WTC11 (cell line): ENCODE measurements around the gene GLB1L2. TPM values are rescaled to one million over a fixed set of nuclear protein-coding genes. Genes with fewer than 3 reads are reported as not detected.

Experiments used
- ATAC-seq: fragments of 200-7000 bp; cut with Tn5 transposase; 2 replicates; pipeline ENCODE4 v1.10.0; 2021; ENCODE audit warnings: mild to moderate bottlenecking, moderate library complexity
- CTCF ChIA-PET: fragments of 300-600 bp; sonication (Branson Sonifier 250); formaldehyde crosslinking; loops from one replicate; lab custom pipeline; 2021; ENCODE audit warnings: antibody characterized with exemption; lab: Charles Lee
- POLR2A ChIA-PET: fragments of 350-600 bp; sonication (Branson Sonifier 250); formaldehyde crosslinking; loops from one replicate; lab custom pipeline; 2021; ENCODE audit warnings: antibody characterized with exemption; lab: Charles Lee
- DNase-seq: peaks from one replicate; pipeline ENCODE4 v3.0.0; 2021; ENCODE audit warnings: low spot score
- H3K27ac Mint-ChIP-seq: 2 replicates; pipeline ENCODE4 v1.8.0; 2021; ENCODE audit warnings: mixed read lengths
- H3K27me3 Mint-ChIP-seq: 2 replicates; pipeline ENCODE4 v1.8.0; 2021; ENCODE audit warnings: low read depth, mild to moderate bottlenecking, moderate library complexity, mixed read lengths
- H3K36me3 Mint-ChIP-seq: 2 replicates; pipeline ENCODE4 v1.8.0; 2021; ENCODE audit warnings: mixed read lengths
- H3K4me1 Mint-ChIP-seq: 2 replicates; pipeline ENCODE4 v1.8.0; 2022; ENCODE audit warnings: mixed read lengths
- H3K4me3 Mint-ChIP-seq: 2 replicates; pipeline ENCODE4 v1.8.0; 2021; ENCODE audit warnings: mild to moderate bottlenecking, moderate library complexity, mixed read lengths
- H3K9me3 Mint-ChIP-seq: 2 replicates; pipeline ENCODE4 v1.8.0; 2021; ENCODE audit warnings: mixed read lengths
- ATF1 ChIP-seq: sonication (generic); formaldehyde crosslinking; IDR thresholded peaks from 2 replicates; pipeline ENCODE4 v1.8.1; 2023; ENCODE audit warnings: mild to moderate bottlenecking, moderate library complexity, missing genetic modification reagents
- ATF6 ChIP-seq: sonication (generic); formaldehyde crosslinking; IDR thresholded peaks from 2 replicates; pipeline ENCODE4 v1.8.1; 2023; ENCODE audit warnings: mild to moderate bottlenecking, missing genetic modification reagents
- E2F5 ChIP-seq: sonication (generic); formaldehyde crosslinking; IDR thresholded peaks from 2 replicates; pipeline ENCODE4 v1.8.1; 2022; ENCODE audit warnings: mild to moderate bottlenecking, moderate library complexity, missing genetic modification reagents
- FOXP4 ChIP-seq: sonication (generic); formaldehyde crosslinking; IDR thresholded peaks from 2 replicates; pipeline ENCODE4 v1.8.0; 2022; ENCODE audit warnings: mild to moderate bottlenecking, missing genetic modification reagents
- IRF1 ChIP-seq: sonication (generic); formaldehyde crosslinking; IDR thresholded peaks from 2 replicates; pipeline ENCODE4 v1.8.0; 2023; ENCODE audit warnings: missing genetic modification reagents
- JUN ChIP-seq: sonication (generic); formaldehyde crosslinking; IDR thresholded peaks from 2 replicates; pipeline ENCODE4 v1.8.0; 2023; ENCODE audit warnings: mild to moderate bottlenecking, missing genetic modification reagents
- MAX ChIP-seq: sonication (generic); formaldehyde crosslinking; IDR thresholded peaks from 2 replicates; pipeline ENCODE4 v1.8.0; 2022; ENCODE audit warnings: mild to moderate bottlenecking, missing genetic modification reagents
- MXD4 ChIP-seq: fragments of 250-450 bp; sonication (Bioruptor Pico); IDR thresholded peaks from 2 replicates; pipeline ENCODE4 v1.8.0; 2021; ENCODE audit warnings: mild to moderate bottlenecking, moderate library complexity, borderline replicate concordance
- MYBL2 ChIP-seq: sonication (generic); formaldehyde crosslinking; IDR thresholded peaks from 2 replicates; pipeline ENCODE4 v1.8.1; 2023; ENCODE audit warnings: mild to moderate bottlenecking, moderate library complexity, missing genetic modification reagents
- NFATC4 ChIP-seq: fragments of 250-450 bp; sonication (Bioruptor Pico); IDR thresholded peaks from 2 replicates; pipeline ENCODE4 v1.9.0; 2021; ENCODE audit warnings: mild to moderate bottlenecking
- OVOL2 ChIP-seq: fragments of 250-450 bp; sonication (Bioruptor Pico); IDR thresholded peaks from 2 replicates; pipeline ENCODE4 v1.9.0; 2021; ENCODE audit warnings: mild to moderate bottlenecking, borderline replicate concordance
- PRDM15 ChIP-seq: sonication (generic); formaldehyde crosslinking; IDR thresholded peaks from 2 replicates; pipeline ENCODE4 v1.8.0; 2022; ENCODE audit warnings: missing genetic modification reagents
- TEAD1 ChIP-seq: sonication (generic); formaldehyde crosslinking; IDR thresholded peaks from 2 replicates; pipeline ENCODE4 v1.8.0; 2022; ENCODE audit warnings: mild to moderate bottlenecking, missing genetic modification reagents
- ZBTB43 ChIP-seq: sonication (generic); formaldehyde crosslinking; IDR thresholded peaks from 2 replicates; pipeline ENCODE4 v1.8.1; 2023; ENCODE audit warnings: mild to moderate bottlenecking, missing genetic modification reagents
- total RNA-seq: library from RNA; stranded (reverse); gene quantifications from 3 replicates; pipeline ENCODE4 v1.2.3, GENCODE V29; 2021

Gene GLB1L2
- total RNA-seq, 1 experiment from 2014 or later, result 6.0 TPM

GRCh38 chr11:134289789-134290188 lies 42.0 kb upstream of the GLB1L2 start:
- Mint-ChIP-seq H3K27me3 (no peaks in the 10 kb centered on the region), H3K4me1 (peaks cover 20% of the 10 kb centered on the region), H3K9me3 (no peaks in the 10 kb centered on the region), H3K4me3 (no peak overlapping the region), H3K36me3 (peaks cover 64% of the 10 kb centered on the region), H3K27ac (peak overlapping the region; percentile 89)
- peak; percentile 73 for ATAC-seq
- CTCF ChIA-PET, result interaction anchor here (0.7 to 1.0 kb wide), 2 partner anchors 28 to 35 kb away, joined by 3 read pairs; no protein-coding TSS in a partner anchor
- no peak for TF ChIP-seq TEAD1 (CRISPR knock-in tag)
- TF ChIP-seq E2F5 (CRISPR knock-in tag), result no peak
- no peak for TF ChIP-seq ATF1 (CRISPR knock-in tag)
- TF ChIP-seq PRDM15 (CRISPR knock-in tag), result no peak
- no peak for TF ChIP-seq ZBTB43 (CRISPR knock-in tag)
- TF ChIP-seq NFATC4, result no peak
- DNase-seq, result peak; percentile 35
- POLR2A ChIA-PET, result no interaction called here

- POLR2A ChIA-PET, result no interaction called here
- Mint-ChIP-seq H3K36me3 (peaks cover 64% of the 10 kb centered on the region), H3K27ac (peak overlapping the region; percentile 72; the same call in 1 of the 2 replicates), H3K9me3 (peaks cover 1% of the 10 kb centered on the region; the same call in 1 of the 2 replicates)
- no peak for ATAC-seq
- TF ChIP-seq OVOL2 (CRISPR knock-in tag), result no peak
- no peak for TF ChIP-seq MYBL2 (CRISPR knock-in tag)
- TF ChIP-seq ATF1 (CRISPR knock-in tag), result no peak
- TF ChIP-seq JUN, result no peak
- TF ChIP-seq MXD4, result no peak
- TF ChIP-seq ATF6 (CRISPR knock-in tag), result no peak
- no peak for TF ChIP-seq IRF1 (CRISPR knock-in tag)
- no peak for TF ChIP-seq MAX (CRISPR knock-in tag)
- no peak for TF ChIP-seq FOXP4 (CRISPR knock-in tag)
- TF ChIP-seq E2F5 (CRISPR knock-in tag), result no peak
- TF ChIP-seq, all 79 proteins: peak for 0
- CTCF ChIA-PET, result no interaction called here
- Mint-ChIP-seq H3K27me3 (no peaks in the 10 kb centered on the region), H3K4me3 (no peak overlapping the region), H3K4me1 (peaks cover 20% of the 10 kb centered on the region)
- no peak for DNase-seq
Measured at GRCh38 chr11:134290646-134291045, 41.1 kb upstream of the GLB1L2 start.
